ENCODE data around the gene JMJD1C.

The JMJD1C gene

DNA sequence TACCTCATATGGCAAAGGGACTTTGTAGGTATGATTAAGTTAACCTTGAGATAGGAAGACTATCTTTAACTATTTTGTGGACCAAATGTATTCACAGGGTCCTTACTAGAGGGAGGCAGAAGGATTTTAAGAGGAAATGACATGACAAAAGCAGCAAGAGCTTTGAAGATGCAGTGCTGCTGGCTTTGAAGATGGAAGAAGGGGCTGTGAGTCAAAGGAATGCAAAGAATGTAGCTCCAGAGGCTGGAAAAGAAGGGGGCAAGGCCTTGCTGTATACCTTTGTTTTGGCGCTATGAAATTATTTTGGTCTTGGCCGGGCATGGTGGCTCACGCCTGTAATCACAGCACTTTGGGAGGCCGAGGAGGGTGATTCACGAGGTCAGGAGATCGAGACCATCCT, 335.9 kb downstream of the JMJD1C start:
- H3F3A ChIP-seq (ENCODE audit: insufficient read depth): no peaks in the 10 kb centered on the region
- H3K27ac ChIP-seq (ENCODE audit: low read depth, low read length): no peak overlapping the region
- H3K79me2 ChIP-seq (ENCODE audit: insufficient read depth, low read length): peaks cover 17% of the 10 kb centered on the region
- no peak overlapping the region for H3K4me3 ChIP-seq (ENCODE audit: insufficient read depth, low read length, poor library complexity, severe bottlenecking)
- no peak overlapping the region for H3K4me2 ChIP-seq (ENCODE audit: low read depth, low read length, poor library complexity, severe bottlenecking)
- no peaks in the 10 kb centered on the region for H3K9me2 ChIP-seq (replicated peaks; ENCODE audit: insufficient read depth, low read length)
- peaks cover 7% of the 10 kb centered on the region; the same call in 1 of the 2 replicates for H4K20me1 ChIP-seq (ENCODE audit: low read depth, low read length)
- no peak overlapping the region for H3K9ac ChIP-seq (ENCODE audit: low read length)
- no peak overlapping the region for H2AFZ ChIP-seq (ENCODE audit: low read depth, low read length, severe bottlenecking)
- H3K9me3 ChIP-seq (ENCODE audit: insufficient read depth, low read length): peaks cover 4% of the 10 kb centered on the region; the same call in 1 of the 2 replicates
- no peak for TF ChIP-seq CTCF (IDR thresholded peaks at IDR 0.05; ENCODE audit: insufficient read depth, low read length, poor library complexity, severe bottlenecking)
- TF ChIP-seq EZH2phosphoT487 (conservative IDR thresholded peaks at IDR 0.05; ENCODE audit: low read length): no peak
- H3K36me3 ChIP-seq (ENCODE audit: low read length): no peaks in the 10 kb centered on the region
- no peaks in the 10 kb centered on the region for H3K27me3 ChIP-seq (ENCODE audit: low read length)

GRCh38 chr10:63128443-63128842, 337.3 kb downstream of the JMJD1C start:
- Histone ChIP-seq H3K27me3 (ENCODE audit: low read length) (no peaks in the 10 kb centered on the region), H3K9ac (ENCODE audit: low read length) (no peak overlapping the region), H3K79me2 (ENCODE audit: insufficient read depth, low read length) (peaks cover 2% of the 10 kb centered on the region; the same call in 1 of the 2 replicates), H3K4me3 (ENCODE audit: insufficient read depth, low read length, poor library complexity, severe bottlenecking) (no peak overlapping the region), H3K9me3 (ENCODE audit: insufficient read depth, low read length) (peaks cover 4% of the 10 kb centered on the region; the same call in 1 of the 2 replicates), H2AFZ (ENCODE audit: low read depth, low read length, severe bottlenecking) (no peak overlapping the region), H3F3A (ENCODE audit: insufficient read depth) (no peaks in the 10 kb centered on the region), H3K9me2 (replicated peaks; ENCODE audit: insufficient read depth, low read length) (no peaks in the 10 kb centered on the region), H3K4me2 (ENCODE audit: low read depth, low read length, poor library complexity, severe bottlenecking) (no peak overlapping the region), H3K27ac (ENCODE audit: low read depth, low read length) (no peak overlapping the region), H3K36me3 (ENCODE audit: low read length) (no peaks in the 10 kb centered on the region), H4K20me1 (ENCODE audit: low read depth, low read length) (no peaks in the 10 kb centered on the region)
- no peak for TF ChIP-seq EZH2phosphoT487 (conservative IDR thresholded peaks at IDR 0.05; ENCODE audit: low read length)
- TF ChIP-seq CTCF (IDR thresholded peaks at IDR 0.05; ENCODE audit: insufficient read depth, low read length, poor library complexity, severe bottlenecking): no peak

DNA sequence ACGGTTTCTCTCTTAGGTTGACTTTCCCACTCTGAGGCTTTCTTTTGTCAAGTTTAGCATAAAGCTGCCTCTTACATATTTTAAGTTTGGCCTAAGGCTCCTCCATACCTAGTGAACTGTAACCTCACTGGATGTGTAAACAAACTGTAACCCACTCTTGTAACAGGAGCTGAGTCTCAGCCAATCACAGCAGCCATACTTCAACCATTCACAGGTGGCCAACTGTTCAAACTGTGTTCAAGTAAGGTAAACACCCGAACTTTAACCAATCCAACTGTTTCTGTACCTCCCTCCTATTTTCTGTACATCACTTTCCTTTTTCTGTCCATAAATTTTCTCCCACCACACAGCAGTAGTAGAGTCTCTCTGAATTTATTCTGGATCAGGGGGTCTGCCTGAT, 340.3 kb downstream of the JMJD1C start:
- Histone ChIP-seq H3K36me3 (ENCODE audit: low read length) (no peaks in the 10 kb centered on the region), H3K9ac (ENCODE audit: low read length) (no peak overlapping the region), H3K4me2 (ENCODE audit: low read depth, low read length, poor library complexity, severe bottlenecking) (no peak overlapping the region), H3K9me3 (ENCODE audit: insufficient read depth, low read length) (no peaks in the 10 kb centered on the region), H3K9me2 (replicated peaks; ENCODE audit: insufficient read depth, low read length) (no peaks in the 10 kb centered on the region), H3K79me2 (ENCODE audit: insufficient read depth, low read length) (no peaks in the 10 kb centered on the region), H3F3A (ENCODE audit: insufficient read depth) (no peaks in the 10 kb centered on the region), H3K27me3 (ENCODE audit: low read length) (no peaks in the 10 kb centered on the region), H4K20me1 (ENCODE audit: low read depth, low read length) (no peaks in the 10 kb centered on the region), H3K27ac (ENCODE audit: low read depth, low read length) (no peak overlapping the region), H2AFZ (ENCODE audit: low read depth, low read length, severe bottlenecking) (no peak overlapping the region), H3K4me3 (ENCODE audit: insufficient read depth, low read length, poor library complexity, severe bottlenecking) (no peak overlapping the region)
- TF ChIP-seq EZH2phosphoT487 (conservative IDR thresholded peaks at IDR 0.05; ENCODE audit: low read length) (no peak), CTCF (IDR thresholded peaks at IDR 0.05; ENCODE audit: insufficient read depth, low read length, poor library complexity, severe bottlenecking) (no peak)

Measured in SU-DHL-6 (cell line).